NCI-H526 (cell line): ENCODE results near the gene SREK1IP1.
A peak's percentile ranks its signal among the peaks of the same experiment; 100 is the strongest.

Source experiments
- DNase-seq, 2 experiments: peaks; one replicate each; lab custom pipeline; 2025; lab: John Stamatoyannopoulos, UW

SREK1IP1 gene

DNA sequence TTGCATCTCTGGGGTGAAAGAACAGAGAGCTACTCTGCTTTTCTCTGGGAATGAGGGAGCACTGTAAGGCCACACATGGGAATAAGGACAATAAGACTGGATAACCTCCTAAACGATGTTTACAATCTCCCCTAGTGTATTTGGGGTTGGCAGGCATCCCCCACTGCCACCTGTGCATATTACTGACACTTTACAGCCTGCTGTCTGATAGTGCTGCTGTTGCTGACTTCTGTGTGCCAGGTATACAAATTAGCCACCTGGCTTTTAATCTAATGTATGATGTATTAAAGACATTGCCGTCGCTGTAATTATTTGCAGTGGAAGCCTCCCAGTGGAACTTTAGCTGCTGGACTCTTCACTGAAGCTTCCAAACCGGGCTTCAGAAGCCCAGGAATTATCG lies 82.6 kb downstream of the SREK1IP1 start:
- peak in 1 of 2 experiments; percentile 26 for DNase-seq

DNA sequence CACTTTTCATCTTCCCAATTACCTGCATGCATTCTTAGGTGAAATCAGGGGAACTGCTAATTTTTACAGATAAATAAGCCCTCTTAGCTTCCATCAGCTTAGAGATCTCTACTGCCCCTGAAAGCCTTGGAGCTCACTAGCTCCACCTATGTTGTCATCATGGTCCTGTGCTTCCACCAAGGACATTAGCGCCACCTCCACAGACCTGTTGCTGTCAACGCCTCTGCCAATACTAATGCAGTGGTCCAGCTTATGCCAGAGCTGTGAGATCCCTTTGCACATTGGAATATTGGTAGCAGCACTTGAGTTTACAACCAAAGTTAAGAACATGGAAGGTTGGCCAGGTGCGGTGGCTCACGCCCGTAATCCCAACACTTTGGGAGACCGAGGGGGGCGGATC lies 85.9 kb downstream of the SREK1IP1 start:
- DNase-seq = no peak

DNA sequence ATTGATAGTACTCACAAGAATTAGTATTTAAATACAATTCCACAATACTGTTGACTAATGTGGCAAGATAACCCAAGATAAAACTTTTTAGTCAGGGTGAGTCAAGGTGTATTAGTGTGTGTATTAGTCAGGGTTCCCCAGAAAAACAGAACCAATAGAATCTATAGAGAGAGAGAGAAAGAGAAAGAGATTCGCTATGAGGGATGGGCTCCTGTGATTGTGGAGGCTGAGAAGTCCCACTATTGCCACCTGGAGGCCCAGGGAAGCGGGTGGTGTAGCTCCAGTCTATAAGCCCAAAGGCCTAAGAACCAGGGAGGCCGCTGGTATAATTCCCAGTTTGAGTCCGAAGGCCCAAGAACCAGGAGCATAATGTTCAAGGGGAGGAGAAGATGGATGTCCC lies 88.2 kb downstream of the SREK1IP1 start:
- DNase-seq = peak in 1 of 2 experiments; percentile 8

DNA sequence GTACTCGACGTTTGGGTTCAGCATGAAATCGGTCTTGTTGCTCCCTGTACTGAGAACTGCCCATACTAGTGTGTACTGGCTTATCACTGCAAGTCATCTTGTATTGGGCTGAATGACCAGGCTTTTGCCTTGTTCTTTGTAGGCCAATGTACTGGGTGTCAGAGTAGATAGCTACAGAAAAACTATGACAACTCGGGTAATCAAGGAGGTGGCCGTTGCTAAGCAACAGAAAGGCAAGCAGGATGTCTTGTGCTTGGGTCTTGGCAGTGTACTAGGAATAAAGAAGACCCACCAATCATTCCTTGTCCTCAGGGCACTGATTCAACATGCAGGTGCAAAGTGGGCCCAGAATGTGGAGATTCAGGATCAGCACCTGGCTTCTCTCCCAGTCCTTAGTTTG lies 90.1 kb downstream of the SREK1IP1 start:
- no peak for DNase-seq

DNA sequence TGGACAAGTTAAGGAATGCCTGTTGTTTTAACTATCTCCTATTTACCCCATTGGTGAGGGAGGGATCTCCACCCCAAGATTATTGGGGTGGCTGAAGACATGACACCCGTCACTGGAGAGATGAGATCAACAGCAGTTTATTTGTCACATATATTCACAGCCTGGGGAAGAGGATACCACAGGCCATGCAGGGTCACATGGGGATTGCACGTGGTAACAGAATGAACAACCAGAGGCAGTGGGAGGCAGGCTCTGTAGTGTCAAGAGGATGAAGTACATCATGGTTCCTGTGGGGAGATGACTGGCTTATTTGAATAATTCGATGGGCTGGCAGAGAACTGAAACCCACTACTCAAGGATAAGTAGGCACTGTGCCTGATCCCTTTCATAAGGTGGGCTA lies 96.8 kb downstream of the SREK1IP1 start:
- no peak for DNase-seq

DNA sequence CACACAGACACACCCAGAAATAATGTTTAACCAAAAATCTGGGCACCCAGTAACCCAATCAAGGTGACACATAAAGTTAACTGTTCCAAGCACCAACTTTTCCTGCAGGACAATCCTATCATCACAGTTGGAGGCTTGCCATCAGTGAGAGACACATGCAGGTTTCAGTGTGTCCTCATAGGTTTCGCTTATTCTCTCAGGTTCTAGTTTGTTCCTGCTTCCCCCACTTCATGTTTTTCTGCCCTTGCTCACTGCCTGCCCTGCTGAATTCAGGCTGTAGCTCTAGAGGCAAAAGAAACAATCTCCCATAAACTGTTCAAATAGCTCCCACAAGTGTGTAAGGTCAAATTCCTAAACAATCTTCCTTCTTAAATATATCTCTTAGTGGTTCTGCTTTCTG lies 98.2 kb downstream of the SREK1IP1 start:
- DNase-seq = no peak
